ENCODE results near the gene STH.
"Not testable (repeated sequence)": the region's sequence is repeated elsewhere in the genome, so short reads cannot be mapped to it uniquely, and the experiment has no call there.

STH gene

GRCh38 chr17:46006082-46006481 lies 7.0 kb downstream of the STH start:
- not testable (repeated sequence) for DNase-seq (ENCODE audit: low read depth)

DNA sequence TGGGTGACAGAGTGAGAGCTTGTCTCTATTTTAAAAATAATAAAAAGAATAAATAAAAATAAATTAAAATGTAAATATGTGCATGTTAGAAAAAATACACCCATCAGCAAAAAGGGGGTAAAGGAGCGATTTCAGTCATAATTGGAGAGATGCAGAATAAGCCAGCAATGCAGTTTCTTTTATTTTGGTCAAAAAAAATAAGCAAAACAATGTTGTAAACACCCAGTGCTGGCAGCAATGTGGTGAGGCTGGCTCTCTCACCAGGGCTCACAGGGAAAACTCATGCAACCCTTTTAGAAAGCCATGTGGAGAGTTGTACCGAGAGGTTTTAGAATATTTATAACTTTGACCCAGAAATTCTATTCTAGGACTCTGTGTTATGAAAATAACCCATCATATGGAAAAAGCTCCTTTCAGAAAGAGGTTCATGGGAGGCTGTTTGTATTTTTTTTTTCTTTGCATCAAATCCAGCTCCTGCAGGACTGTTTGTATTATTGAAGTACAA lies 8.5 kb downstream of the STH start:
- DNase-seq (ENCODE audit: low read depth) = no peak

- no peak for DNase-seq (ENCODE audit: low read depth)
These were observed 9.5 kb downstream of the STH start for GRCh38 chr17:46008591-46008990.

DNA sequence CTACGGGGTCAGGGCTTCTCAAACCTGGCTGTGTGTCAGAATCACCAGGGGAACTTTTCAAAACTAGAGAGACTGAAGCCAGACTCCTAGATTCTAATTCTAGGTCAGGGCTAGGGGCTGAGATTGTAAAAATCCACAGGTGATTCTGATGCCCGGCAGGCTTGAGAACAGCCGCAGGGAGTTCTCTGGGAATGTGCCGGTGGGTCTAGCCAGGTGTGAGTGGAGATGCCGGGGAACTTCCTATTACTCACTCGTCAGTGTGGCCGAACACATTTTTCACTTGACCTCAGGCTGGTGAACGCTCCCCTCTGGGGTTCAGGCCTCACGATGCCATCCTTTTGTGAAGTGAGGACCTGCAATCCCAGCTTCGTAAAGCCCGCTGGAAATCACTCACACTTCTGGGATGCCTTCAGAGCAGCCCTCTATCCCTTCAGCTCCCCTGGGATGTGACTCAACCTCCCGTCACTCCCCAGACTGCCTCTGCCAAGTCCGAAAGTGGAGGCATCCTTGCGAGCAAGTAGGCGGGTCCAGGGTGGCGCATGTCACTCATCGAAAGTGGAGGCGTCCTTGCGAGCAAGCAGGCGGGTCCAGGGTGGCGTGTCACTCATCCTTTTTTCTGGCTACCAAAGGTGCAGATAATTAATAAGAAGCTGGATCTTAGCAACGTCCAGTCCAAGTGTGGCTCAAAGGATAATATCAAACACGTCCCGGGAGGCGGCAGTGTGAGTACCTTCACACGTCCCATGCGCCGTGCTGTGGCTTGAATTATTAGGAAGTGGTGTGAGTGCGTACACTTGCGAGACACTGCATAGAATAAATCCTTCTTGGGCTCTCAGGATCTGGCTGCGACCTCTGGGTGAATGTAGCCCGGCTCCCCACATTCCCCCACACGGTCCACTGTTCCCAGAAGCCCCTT lies 10.9 kb downstream of the STH start:
- no peak for DNase-seq (ENCODE audit: low read depth)

- DNase-seq (ENCODE audit: low read depth) = no peak
These were observed 11.6 kb downstream of the STH start for GRCh38 chr17:46010597-46011186.

DNA sequence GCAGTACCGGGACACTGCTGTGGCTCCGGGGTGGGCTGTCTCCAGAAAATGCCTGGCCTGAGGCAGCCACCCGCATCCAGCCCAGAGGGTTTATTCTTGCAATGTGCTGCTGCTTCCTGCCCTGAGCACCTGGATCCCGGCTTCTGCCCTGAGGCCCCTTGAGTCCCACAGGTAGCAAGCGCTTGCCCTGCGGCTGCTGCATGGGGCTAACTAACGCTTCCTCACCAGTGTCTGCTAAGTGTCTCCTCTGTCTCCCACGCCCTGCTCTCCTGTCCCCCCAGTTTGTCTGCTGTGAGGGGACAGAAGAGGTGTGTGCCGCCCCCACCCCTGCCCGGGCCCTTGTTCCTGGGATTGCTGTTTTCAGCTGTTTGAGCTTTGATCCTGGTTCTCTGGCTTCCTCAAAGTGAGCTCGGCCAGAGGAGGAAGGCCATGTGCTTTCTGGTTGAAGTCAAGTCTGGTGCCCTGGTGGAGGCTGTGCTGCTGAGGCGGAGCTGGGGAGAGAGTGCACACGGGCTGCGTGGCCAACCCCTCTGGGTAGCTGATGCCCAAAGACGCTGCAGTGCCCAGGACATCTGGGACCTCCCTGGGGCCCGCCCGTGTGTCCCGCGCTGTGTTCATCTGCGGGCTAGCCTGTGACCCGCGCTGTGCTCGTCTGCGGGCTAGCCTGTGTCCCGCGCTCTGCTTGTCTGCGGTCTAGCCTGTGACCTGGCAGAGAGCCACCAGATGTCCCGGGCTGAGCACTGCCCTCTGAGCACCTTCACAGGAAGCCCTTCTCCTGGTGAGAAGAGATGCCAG lies 12.9 kb downstream of the STH start:
- DNase-seq (ENCODE audit: low read depth) = no peak

GRCh38 chr17:46012506-46013079 lies 13.5 kb downstream of the STH start:
- no peak for DNase-seq (ENCODE audit: low read depth)

DNA sequence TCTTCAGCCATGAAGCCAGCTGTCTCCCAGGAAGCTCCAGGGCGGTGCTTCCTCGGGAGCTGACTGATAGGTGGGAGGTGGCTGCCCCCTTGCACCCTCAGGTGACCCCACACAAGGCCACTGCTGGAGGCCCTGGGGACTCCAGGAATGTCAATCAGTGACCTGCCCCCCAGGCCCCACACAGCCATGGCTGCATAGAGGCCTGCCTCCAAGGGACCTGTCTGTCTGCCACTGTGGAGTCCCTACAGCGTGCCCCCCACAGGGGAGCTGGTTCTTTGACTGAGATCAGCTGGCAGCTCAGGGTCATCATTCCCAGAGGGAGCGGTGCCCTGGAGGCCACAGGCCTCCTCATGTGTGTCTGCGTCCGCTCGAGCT lies 14.1 kb downstream of the STH start:
- no peak for DNase-seq (ENCODE audit: low read depth)

- no peak for DNase-seq (ENCODE audit: low read depth)
These were observed 14.6 kb downstream of the STH start for GRCh38 chr17:46013502-46014165.

GRCh38 chr17:46019408-46019925 lies 20.4 kb downstream of the STH start:
- DNase-seq (ENCODE audit: low read depth) = not testable (repeated sequence)

DNA sequence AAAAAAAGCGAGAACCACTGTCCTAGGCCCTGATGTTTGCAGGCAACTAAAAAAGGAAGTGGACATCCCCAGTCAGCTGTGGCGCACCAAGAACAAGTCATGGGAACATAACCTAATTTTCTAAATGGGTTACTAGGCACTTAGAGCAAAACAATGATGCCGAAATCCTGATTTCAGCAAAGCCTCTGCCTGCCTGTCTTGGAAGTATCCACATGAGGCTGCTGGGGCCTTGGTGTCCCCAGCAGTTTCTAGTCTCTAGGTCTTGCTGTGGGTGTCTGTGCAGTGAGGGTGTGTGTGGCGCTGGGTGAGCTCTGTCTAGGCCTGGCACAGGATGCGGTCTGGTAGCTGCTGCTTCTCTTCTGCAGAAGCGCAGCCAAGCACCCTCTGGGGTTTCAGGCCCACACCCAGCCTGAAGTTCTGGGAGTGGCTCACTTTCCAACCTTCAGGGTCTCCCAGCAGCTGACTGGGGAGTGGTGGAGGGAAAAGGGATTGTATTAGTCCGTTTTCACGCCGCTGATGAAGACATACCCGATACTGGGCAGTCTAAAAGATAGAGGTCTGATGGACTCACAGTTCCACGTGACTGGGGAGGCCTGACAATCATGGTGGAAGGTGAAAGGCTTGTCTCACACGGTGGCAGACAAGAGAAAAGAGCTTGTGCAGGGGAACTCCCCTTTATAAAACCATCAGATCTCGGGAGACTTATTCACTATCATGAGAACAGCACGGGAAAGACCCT lies 21.1 kb downstream of the STH start:
- peak; percentile 39 for DNase-seq (ENCODE audit: low read depth)

DNA sequence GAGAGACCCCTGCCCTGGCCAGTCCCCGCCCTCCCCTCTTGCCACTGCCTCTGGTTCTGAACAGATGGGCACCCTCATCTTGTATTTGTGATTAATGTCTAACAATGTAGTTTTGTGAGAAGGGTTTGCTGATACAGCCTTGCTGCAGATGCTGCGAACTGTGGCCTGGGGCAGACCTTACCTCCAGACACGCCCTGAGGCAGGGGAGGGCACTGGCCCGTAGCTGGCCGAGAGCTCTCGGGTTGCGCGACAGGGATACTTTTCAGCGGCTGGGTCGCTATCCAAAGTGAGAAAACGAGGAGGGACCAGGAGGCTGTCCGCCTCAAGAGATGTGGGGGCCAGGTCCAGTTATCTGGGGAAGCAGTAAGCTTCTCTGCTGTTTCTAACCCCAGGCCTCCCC lies 21.9 kb downstream of the STH start:
- DNase-seq (ENCODE audit: low read depth) = no peak

- not testable (repeated sequence) for DNase-seq (ENCODE audit: low read depth)
These were observed 24.3 kb downstream of the STH start for GRCh38 chr17:46023366-46023765.

- DNase-seq (ENCODE audit: low read depth) = no peak
These were observed 24.8 kb downstream of the STH start for GRCh38 chr17:46023783-46024388.

DNA sequence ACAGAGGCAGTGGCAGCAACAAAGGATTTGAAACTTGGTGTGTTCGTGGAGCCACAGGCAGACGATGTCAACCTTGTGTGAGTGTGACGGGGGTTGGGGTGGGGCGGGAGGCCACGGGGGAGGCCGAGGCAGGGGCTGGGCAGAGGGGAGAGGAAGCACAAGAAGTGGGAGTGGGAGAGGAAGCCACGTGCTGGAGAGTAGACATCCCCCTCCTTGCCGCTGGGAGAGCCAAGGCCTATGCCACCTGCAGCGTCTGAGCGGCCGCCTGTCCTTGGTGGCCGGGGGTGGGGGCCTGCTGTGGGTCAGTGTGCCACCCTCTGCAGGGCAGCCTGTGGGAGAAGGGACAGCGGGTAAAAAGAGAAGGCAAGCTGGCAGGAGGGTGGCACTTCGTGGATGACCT lies 25.5 kb downstream of the STH start:
- DNase-seq (ENCODE audit: low read depth) = no peak

DNA sequence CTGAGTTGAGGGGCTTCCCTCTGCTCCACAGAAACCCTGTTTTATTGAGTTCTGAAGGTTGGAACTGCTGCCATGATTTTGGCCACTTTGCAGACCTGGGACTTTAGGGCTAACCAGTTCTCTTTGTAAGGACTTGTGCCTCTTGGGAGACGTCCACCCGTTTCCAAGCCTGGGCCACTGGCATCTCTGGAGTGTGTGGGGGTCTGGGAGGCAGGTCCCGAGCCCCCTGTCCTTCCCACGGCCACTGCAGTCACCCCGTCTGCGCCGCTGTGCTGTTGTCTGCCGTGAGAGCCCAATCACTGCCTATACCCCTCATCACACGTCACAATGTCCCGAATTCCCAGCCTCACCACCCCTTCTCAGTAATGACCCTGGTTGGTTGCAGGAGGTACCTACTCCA lies 26.0 kb downstream of the STH start:
- DNase-seq (ENCODE audit: low read depth) = no peak

DNA sequence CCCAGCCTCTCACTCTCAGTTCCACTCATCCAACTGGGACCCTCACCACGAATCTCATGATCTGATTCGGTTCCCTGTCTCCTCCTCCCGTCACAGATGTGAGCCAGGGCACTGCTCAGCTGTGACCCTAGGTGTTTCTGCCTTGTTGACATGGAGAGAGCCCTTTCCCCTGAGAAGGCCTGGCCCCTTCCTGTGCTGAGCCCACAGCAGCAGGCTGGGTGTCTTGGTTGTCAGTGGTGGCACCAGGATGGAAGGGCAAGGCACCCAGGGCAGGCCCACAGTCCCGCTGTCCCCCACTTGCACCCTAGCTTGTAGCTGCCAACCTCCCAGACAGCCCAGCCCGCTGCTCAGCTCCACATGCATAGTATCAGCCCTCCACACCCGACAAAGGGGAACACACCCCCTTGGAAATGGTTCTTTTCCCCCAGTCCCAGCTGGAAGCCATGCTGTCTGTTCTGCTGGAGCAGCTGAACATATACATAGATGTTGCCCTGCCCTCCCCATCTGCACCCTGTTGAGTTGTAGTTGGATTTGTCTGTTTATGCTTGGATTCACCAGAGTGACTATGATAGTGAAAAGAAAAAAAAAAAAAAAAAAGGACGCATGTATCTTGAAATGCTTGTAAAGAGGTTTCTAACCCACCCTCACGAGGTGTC lies 26.6 kb downstream of the STH start:
- DNase-seq (ENCODE audit: low read depth) = no peak

DNA sequence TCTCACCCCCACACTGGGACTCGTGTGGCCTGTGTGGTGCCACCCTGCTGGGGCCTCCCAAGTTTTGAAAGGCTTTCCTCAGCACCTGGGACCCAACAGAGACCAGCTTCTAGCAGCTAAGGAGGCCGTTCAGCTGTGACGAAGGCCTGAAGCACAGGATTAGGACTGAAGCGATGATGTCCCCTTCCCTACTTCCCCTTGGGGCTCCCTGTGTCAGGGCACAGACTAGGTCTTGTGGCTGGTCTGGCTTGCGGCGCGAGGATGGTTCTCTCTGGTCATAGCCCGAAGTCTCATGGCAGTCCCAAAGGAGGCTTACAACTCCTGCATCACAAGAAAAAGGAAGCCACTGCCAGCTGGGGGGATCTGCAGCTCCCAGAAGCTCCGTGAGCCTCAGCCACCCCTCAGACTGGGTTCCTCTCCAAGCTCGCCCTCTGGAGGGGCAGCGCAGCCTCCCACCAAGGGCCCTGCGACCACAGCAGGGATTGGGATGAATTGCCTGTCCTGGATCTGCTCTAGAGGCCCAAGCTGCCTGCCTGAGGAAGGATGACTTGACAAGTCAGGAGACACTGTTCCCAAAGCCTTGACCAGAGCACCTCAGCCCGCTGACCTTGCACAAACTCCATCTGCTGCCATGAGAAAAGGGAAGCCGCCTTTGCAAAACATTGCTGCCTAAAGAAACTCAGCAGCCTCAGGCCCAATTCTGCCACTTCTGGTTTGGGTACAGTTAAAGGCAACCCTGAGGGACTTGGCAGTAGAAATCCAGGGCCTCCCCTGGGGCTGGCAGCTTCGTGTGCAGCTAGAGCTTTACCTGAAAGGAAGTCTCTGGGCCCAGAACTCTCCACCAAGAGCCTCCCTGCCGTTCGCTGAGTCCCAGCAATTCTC lies 27.4 kb downstream of the STH start:
- no peak for DNase-seq (ENCODE audit: low read depth)
